Neuronal stem cell (in vitro differentiated cells): ENCODE measurements around the gene U2SURP.

Source experiments
- DNase-seq: peaks from one replicate; pipeline ENCODE4 v3.0.0-alpha.2; 2013; ENCODE audit warnings: low spot score
- H2AFZ ChIP-seq: one replicate; pipeline ENCODE4 v1.6.1; 2013; ENCODE audit warnings: mild to moderate bottlenecking, low read length, inconsistent platforms
- H2AK5ac ChIP-seq: 2 replicates; pipeline ENCODE4 v1.6.1; 2013; ENCODE audit warnings: low read depth, mild to moderate bottlenecking, inconsistent platforms, low read length, moderate library complexity, mixed read lengths
- H2BK120ac ChIP-seq: 2 replicates; pipeline ENCODE4 v1.6.1; 2013; ENCODE audit warnings: low read depth, mild to moderate bottlenecking, inconsistent platforms, low read length, moderate library complexity, mixed read lengths
- H2BK12ac ChIP-seq: one replicate; pipeline ENCODE4 v1.6.1; 2013; ENCODE audit warnings: low read length, inconsistent platforms
- H2BK15ac ChIP-seq: 2 replicates; pipeline ENCODE4 v1.6.1; 2013; ENCODE audit warnings: mild to moderate bottlenecking, low read length, inconsistent platforms, mixed read lengths
- H2BK5ac ChIP-seq: one replicate; pipeline ENCODE4 v1.6.1; 2013; ENCODE audit warnings: inconsistent platforms, mild to moderate bottlenecking, low read length, moderate library complexity
- H3K14ac ChIP-seq: one replicate; pipeline ENCODE4 v1.6.1; 2013; ENCODE audit warnings: low read length, inconsistent platforms
- H3K18ac ChIP-seq: 2 replicates; pipeline ENCODE4 v1.6.1; 2013; ENCODE audit warnings: low read length, inconsistent platforms
- H3K23ac ChIP-seq: 2 replicates; pipeline ENCODE4 v1.6.1; 2013; ENCODE audit warnings: low read depth, mild to moderate bottlenecking, mixed read lengths, low read length, inconsistent platforms; ENCODE audit not compliant: poor library complexity
- H3K27ac ChIP-seq: replicated peaks from 3 replicates; pipeline ENCODE4 v1.5.1; 2013; ENCODE audit warnings: low read length, inconsistent platforms
- H3K27me3 ChIP-seq, 3 experiments: 2 replicates each; pipeline ENCODE4 v1.6.1; 2013; ENCODE audit warnings: low read length in 3 of 3, mild to moderate bottlenecking in 2 of 3, inconsistent platforms in 1 of 3, low read depth in 1 of 3, mixed read lengths in 1 of 3, moderate library complexity in 1 of 3; ENCODE audit not compliant: control insufficient read depth in 3 of 3, insufficient read depth in 3 of 3
- H3K36me3 ChIP-seq, 2 donors: replicated peaks in 1 of 2; 2 replicates each; pipeline ENCODE4 v1.6.1; 2013; ENCODE audit warnings: low read length in 2 of 2; ENCODE audit not compliant: control insufficient read depth in 2 of 2, insufficient read depth in 2 of 2
- H3K4ac ChIP-seq: 2 replicates; pipeline ENCODE4 v1.6.1; 2013; ENCODE audit warnings: inconsistent platforms, mild to moderate bottlenecking, low read length, moderate library complexity
- H3K4me1 ChIP-seq, 2 donors: 1 replicate in 1 of 2; 2 replicates in 1 of 2; pipeline ENCODE4 v1.6.1; 2013; ENCODE audit warnings: low read length in 2 of 2, low read depth in 1 of 2; ENCODE audit not compliant: control insufficient read depth in 2 of 2, insufficient read depth in 1 of 2
- H3K4me2 ChIP-seq: one replicate; pipeline ENCODE4 v1.6.1; 2013; ENCODE audit warnings: mild to moderate bottlenecking, low read length, inconsistent platforms; ENCODE audit not compliant: insufficient read depth, poor library complexity, severe bottlenecking
- H3K4me3 ChIP-seq, 2 donors: 2 replicates each; pipeline ENCODE4 v1.5.1; 2013; ENCODE audit warnings: low read length in 2 of 2, mild to moderate bottlenecking in 2 of 2, inconsistent platforms in 1 of 2, moderate library complexity in 1 of 2
- H3K79me1 ChIP-seq: one replicate; pipeline ENCODE4 v1.6.1; 2013; ENCODE audit warnings: low read depth, mild to moderate bottlenecking, inconsistent platforms, low read length, moderate library complexity
- H3K9ac ChIP-seq: one replicate; pipeline ENCODE4 v1.6.1; 2013; ENCODE audit warnings: mild to moderate bottlenecking, low read depth, low read length, inconsistent platforms; ENCODE audit not compliant: poor library complexity
- H3K9me3 ChIP-seq, 2 donors: replicated peaks in 1 of 2; 2 replicates each; pipeline versions ENCODE3 to v1.6.1; 2013; ENCODE audit warnings: low read length in 2 of 2, mild to moderate bottlenecking in 2 of 2, inconsistent platforms in 1 of 2, low read depth in 1 of 2, mixed read lengths in 1 of 2, moderate library complexity in 1 of 2; ENCODE audit not compliant: control insufficient read depth in 2 of 2, insufficient read depth in 1 of 2
- H4K8ac ChIP-seq: one replicate; pipeline ENCODE4 v1.6.1; 2013; ENCODE audit warnings: low read depth, mild to moderate bottlenecking, inconsistent platforms, low read length, moderate library complexity
- H4K91ac ChIP-seq: one replicate; pipeline ENCODE4 v1.6.1; 2013; ENCODE audit warnings: low read length, low read depth, mild to moderate bottlenecking, inconsistent platforms; ENCODE audit not compliant: poor library complexity
- WGBS, 2 donors: extraction: QIAGEN DNeasy Blood & Tissue Kit; methylation state at CpG; one replicate each; pipeline ENCODE4 v1.1.7; 2013; ENCODE audit warnings: missing lambda C conversion rate in 2 of 2, mixed read lengths in 1 of 2; ENCODE audit not compliant: insufficient read length in 2 of 2, insufficient replicate concordance in 1 of 2; ENCODE audit errors: extremely low coverage in 2 of 2; 5-methylcytosine and 5-hydroxymethylcytosine counted together

The U2SURP gene

GRCh38 chr3:143099210-143099609 is 97.8 kb downstream of the U2SURP start:
- Histone ChIP-seq H4K91ac (no peak overlapping the region), H3K14ac (no peak overlapping the region), H2BK120ac (no peak overlapping the region), H3K27ac (no peak overlapping the region), H3K4ac (no peak overlapping the region), H2BK12ac (no peak overlapping the region), H2BK5ac (no peak overlapping the region), H3K23ac (no peak overlapping the region), H2AK5ac (no peak overlapping the region), H4K8ac (no peak overlapping the region), H3K27me3 (no peaks in the 10 kb centered on the region), H3K9me3 (peaks cover 4 to 18% of the 10 kb centered on the region in 2 donors), H3K36me3 (no peaks in the 10 kb centered on the region), H2BK15ac (no peak overlapping the region), H3K79me1 (no peaks in the 10 kb centered on the region), H3K4me2 (no peak overlapping the region), H2AFZ (no peak overlapping the region), H3K4me1 (no peaks in the 10 kb centered on the region), H3K18ac (no peak overlapping the region), H3K4me3 (no peak overlapping the region), H3K9ac (no peak overlapping the region)
- no peak for DNase-seq
- no CpG with 5 or more reads among the region's 3 CpGs for WGBS, 2 donors

GRCh38 chr3:143099690-143100089 is 98.3 kb downstream of the U2SURP start:
- H2AFZ ChIP-seq, result no peak overlapping the region
- H3K36me3 ChIP-seq, result no peaks in the 10 kb centered on the region
- H3K9me3 ChIP-seq, result peaks cover 4 to 18% of the 10 kb centered on the region in 2 donors
- H3K4me1 ChIP-seq, result no peaks in the 10 kb centered on the region
- no peaks in the 10 kb centered on the region for H3K27me3 ChIP-seq
- H3K23ac ChIP-seq, result no peak overlapping the region
- H3K14ac ChIP-seq, result no peak overlapping the region
- no peak overlapping the region for H3K18ac ChIP-seq
- no CpG with 5 or more reads among the region's 2 CpGs for WGBS, 2 donors
- no peak for DNase-seq
- H2BK120ac ChIP-seq, result no peak overlapping the region
- H2BK12ac ChIP-seq, result no peak overlapping the region
- no peaks in the 10 kb centered on the region for H3K79me1 ChIP-seq
- no peak overlapping the region for H2BK5ac ChIP-seq
- H3K4me3 ChIP-seq, result no peak overlapping the region
- no peak overlapping the region for H4K8ac ChIP-seq
- H2BK15ac ChIP-seq, result no peak overlapping the region
- H3K4ac ChIP-seq, result no peak overlapping the region
- no peak overlapping the region for H4K91ac ChIP-seq
- H3K9ac ChIP-seq, result no peak overlapping the region
- H2AK5ac ChIP-seq, result no peak overlapping the region
- no peak overlapping the region for H3K4me2 ChIP-seq
- no peak overlapping the region for H3K27ac ChIP-seq

GRCh38 chr3:143100451-143100850 is 99.1 kb downstream of the U2SURP start:
- Histone ChIP-seq H2BK120ac (no peak overlapping the region), H3K23ac (no peak overlapping the region), H3K14ac (no peak overlapping the region), H2AK5ac (no peak overlapping the region), H3K27ac (no peak overlapping the region), H3K9ac (no peak overlapping the region), H4K91ac (no peak overlapping the region), H2BK15ac (no peak overlapping the region), H3K4me1 (no peaks in the 10 kb centered on the region), H3K4me3 (no peak overlapping the region), H3K79me1 (no peaks in the 10 kb centered on the region), H3K9me3 (peaks cover 7 to 18% of the 10 kb centered on the region in 2 donors), H3K36me3 (no peaks in the 10 kb centered on the region), H2BK5ac (no peak overlapping the region), H3K27me3 (no peaks in the 10 kb centered on the region), H2BK12ac (no peak overlapping the region), H4K8ac (no peak overlapping the region), H3K4me2 (no peak overlapping the region), H2AFZ (no peak overlapping the region), H3K4ac (no peak overlapping the region), H3K18ac (no peak overlapping the region)
- no CpG with 5 or more reads among the region's 6 CpGs for WGBS, 2 donors
- no peak for DNase-seq

GRCh38 chr3:143101792-143102381 is 100.5 kb downstream of the U2SURP start:
- no peak overlapping the region for H3K23ac ChIP-seq
- no peaks in the 10 kb centered on the region for H3K27me3 ChIP-seq
- no CpG with 5 or more reads among the region's 7 CpGs for WGBS, 2 donors
- H3K4ac ChIP-seq, result no peak overlapping the region
- H3K9ac ChIP-seq, result no peak overlapping the region
- no peak overlapping the region for H2BK5ac ChIP-seq
- no peak overlapping the region for H2BK15ac ChIP-seq
- no peak overlapping the region for H3K4me3 ChIP-seq
- H3K9me3 ChIP-seq, result peaks cover 5 to 13% of the 10 kb centered on the region in 2 donors
- H4K8ac ChIP-seq, result no peak overlapping the region
- H4K91ac ChIP-seq, result no peak overlapping the region
- H2BK120ac ChIP-seq, result no peak overlapping the region
- no peak overlapping the region for H3K18ac ChIP-seq
- no peak overlapping the region for H3K14ac ChIP-seq
- H3K36me3 ChIP-seq, result no peaks in the 10 kb centered on the region
- no peak overlapping the region for H3K27ac ChIP-seq
- H3K79me1 ChIP-seq, result no peaks in the 10 kb centered on the region
- H3K4me2 ChIP-seq, result no peak overlapping the region
- no peak overlapping the region for H2AFZ ChIP-seq
- H3K4me1 ChIP-seq, result no peaks in the 10 kb centered on the region
- no peak overlapping the region for H2BK12ac ChIP-seq
- no peak overlapping the region for H2AK5ac ChIP-seq
- DNase-seq, result no peak
